Parathyroid adenoma (tissue), 2 donors: Measurements from ENCODE around the gene HPS1.

Source experiments
- H2AFZ ChIP-seq: fragments of 300-600 bp; sonication (generic); one replicate; pipeline ENCODE4 v1.7.0; 2017; ENCODE audit warnings: antibody characterized with exemption, mild to moderate bottlenecking
- H3K27ac ChIP-seq: fragments of 300-600 bp; sonication (generic); one replicate; pipeline ENCODE4 v1.7.0; 2017
- H3K27me3 ChIP-seq: fragments of 300-600 bp; sonication (generic); one replicate; pipeline ENCODE4 v1.7.0; 2017; ENCODE audit warnings: low read length; ENCODE audit not compliant: control insufficient read depth, insufficient read depth
- H3K36me3 ChIP-seq: fragments of 300-600 bp; sonication (generic); one replicate; pipeline ENCODE4 v1.7.0; 2017; ENCODE audit warnings: low read length; ENCODE audit not compliant: control insufficient read depth, insufficient read depth
- H3K4me1 ChIP-seq: fragments of 300-600 bp; sonication (generic); one replicate; pipeline ENCODE4 v1.7.0; 2017; ENCODE audit warnings: control low read depth
- H3K4me2 ChIP-seq: fragments of 300-600 bp; sonication (generic); one replicate; pipeline ENCODE4 v1.7.0; 2017; ENCODE audit warnings: low read length
- H3K4me3 ChIP-seq: fragments of 300-600 bp; sonication (generic); one replicate; pipeline ENCODE4 v1.7.0; 2017; ENCODE audit warnings: low read depth, low read length
- H3K79me2 ChIP-seq: fragments of 300-600 bp; sonication (generic); one replicate; pipeline ENCODE4 v1.7.0; 2017; ENCODE audit warnings: control low read depth
- H3K9ac ChIP-seq: fragments of 300-600 bp; sonication (generic); one replicate; pipeline ENCODE4 v1.7.0; 2017; ENCODE audit warnings: mild to moderate bottlenecking
- H3K9me3 ChIP-seq: fragments of 300-600 bp; sonication (generic); one replicate; pipeline ENCODE4 v1.7.0; 2017; ENCODE audit warnings: low read length; ENCODE audit not compliant: control insufficient read depth
- TF ChIP-seq, protein P1 (sequence below): fragments of 300-600 bp; sonication (generic); IDR thresholded peaks from one replicate; pipeline ENCODE4 v1.7.0; 2017; ENCODE audit warnings: antibody characterized with exemption, mild to moderate bottlenecking
- donor health status: primary hyperparathyroidism.

The HPS1 gene

DNA sequence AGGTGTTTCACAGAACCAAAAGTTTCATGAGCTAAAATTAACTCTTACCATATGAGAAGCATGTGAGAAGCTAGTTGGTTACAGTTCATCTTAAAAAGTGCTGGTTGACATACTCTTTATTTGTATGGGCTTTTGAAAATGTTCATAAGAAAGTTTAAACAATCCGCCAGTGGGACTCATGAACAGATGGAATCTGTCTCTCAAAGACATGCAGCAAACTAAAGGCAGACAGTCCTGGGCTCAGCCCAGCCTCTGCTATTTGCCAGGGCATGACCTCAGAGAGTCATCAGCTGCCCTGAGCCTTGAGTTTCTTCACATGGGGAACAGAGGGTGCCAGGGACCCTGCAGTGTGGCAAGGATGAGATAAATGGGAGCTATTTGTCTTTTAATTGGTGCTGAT, 35.0 kb downstream of the HPS1 start:
- no peaks in the 10 kb centered on the region for H3K79me2 ChIP-seq
- H3K4me3 ChIP-seq, result no peak overlapping the region
- no peak overlapping the region for H3K27ac ChIP-seq
- peaks cover 20% of the 10 kb centered on the region for H3K4me1 ChIP-seq
- H2AFZ ChIP-seq, result no peak overlapping the region
- TF ChIP-seq, protein P1, sequence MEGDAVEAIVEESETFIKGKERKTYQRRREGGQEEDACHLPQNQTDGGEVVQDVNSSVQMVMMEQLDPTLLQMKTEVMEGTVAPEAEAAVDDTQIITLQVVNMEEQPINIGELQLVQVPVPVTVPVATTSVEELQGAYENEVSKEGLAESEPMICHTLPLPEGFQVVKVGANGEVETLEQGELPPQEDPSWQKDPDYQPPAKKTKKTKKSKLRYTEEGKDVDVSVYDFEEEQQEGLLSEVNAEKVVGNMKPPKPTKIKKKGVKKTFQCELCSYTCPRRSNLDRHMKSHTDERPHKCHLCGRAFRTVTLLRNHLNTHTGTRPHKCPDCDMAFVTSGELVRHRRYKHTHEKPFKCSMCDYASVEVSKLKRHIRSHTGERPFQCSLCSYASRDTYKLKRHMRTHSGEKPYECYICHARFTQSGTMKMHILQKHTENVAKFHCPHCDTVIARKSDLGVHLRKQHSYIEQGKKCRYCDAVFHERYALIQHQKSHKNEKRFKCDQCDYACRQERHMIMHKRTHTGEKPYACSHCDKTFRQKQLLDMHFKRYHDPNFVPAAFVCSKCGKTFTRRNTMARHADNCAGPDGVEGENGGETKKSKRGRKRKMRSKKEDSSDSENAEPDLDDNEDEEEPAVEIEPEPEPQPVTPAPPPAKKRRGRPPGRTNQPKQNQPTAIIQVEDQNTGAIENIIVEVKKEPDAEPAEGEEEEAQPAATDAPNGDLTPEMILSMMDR, result no peak
- no peak overlapping the region for H3K9ac ChIP-seq
- H3K27me3 ChIP-seq, result no peaks in the 10 kb centered on the region
- no peaks in the 10 kb centered on the region for H3K9me3 ChIP-seq
- H3K4me2 ChIP-seq, result no peak overlapping the region
- H3K36me3 ChIP-seq, result no peaks in the 10 kb centered on the region

DNA sequence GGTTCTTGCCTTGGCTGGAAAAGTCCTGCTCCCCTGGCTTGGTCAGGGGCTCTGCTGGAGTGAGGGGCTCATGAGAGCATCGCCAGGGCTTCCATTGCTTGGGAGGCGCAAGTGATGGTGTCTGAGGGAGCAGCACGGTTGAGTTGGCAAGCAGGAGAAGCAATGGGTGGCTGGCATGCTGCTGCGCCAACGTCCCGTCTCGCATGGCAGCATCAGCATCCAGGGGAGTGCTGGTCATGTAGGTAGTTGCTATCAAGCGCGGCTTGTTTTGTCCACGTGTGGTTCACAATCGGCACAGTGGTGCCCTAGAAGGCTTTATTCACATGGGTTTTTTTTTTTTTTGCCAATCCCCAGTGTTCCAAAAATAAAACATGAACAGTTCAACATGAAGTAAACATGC, 35.6 kb downstream of the HPS1 start:
- TF ChIP-seq, protein P1, result no peak
- peaks cover 20% of the 10 kb centered on the region for H3K4me1 ChIP-seq

DNA sequence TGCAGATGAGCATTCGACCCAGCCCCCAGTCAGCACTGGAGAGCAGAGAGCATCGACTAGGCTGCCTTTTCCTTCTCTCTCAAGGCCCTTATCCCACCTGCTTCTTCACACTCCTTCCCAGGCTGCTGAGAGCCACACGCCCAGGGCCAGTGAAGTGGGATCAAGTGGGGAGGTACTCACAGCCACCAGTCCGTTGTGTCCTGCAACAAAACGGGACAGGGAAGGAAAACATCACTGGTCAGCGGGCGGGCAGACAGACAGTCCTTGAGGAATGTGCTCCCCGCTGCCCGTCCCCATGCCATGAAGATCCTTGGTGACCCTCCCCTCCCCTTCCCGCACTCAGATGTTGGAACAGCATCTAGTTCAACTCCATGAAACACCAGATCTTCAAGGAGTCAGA, 36.0 kb downstream of the HPS1 start:
- TF ChIP-seq, protein P1, result no peak
- Histone ChIP-seq H3K4me2 (no peak overlapping the region), H3K9me3 (no peaks in the 10 kb centered on the region), H3K36me3 (no peaks in the 10 kb centered on the region), H3K79me2 (no peaks in the 10 kb centered on the region), H3K9ac (no peak overlapping the region), H3K4me3 (no peak overlapping the region), H2AFZ (no peak overlapping the region), H3K27ac (no peak overlapping the region), H3K27me3 (no peaks in the 10 kb centered on the region), H3K4me1 (peaks cover 20% of the 10 kb centered on the region)

More for the DNA sequence above, 35.6 kb downstream of the HPS1 start:
- H3K36me3 ChIP-seq, result no peaks in the 10 kb centered on the region
- H3K4me2 ChIP-seq, result no peak overlapping the region
- no peak overlapping the region for H2AFZ ChIP-seq
- H3K4me3 ChIP-seq, result no peak overlapping the region
- H3K9me3 ChIP-seq, result no peaks in the 10 kb centered on the region
- H3K27me3 ChIP-seq, result no peaks in the 10 kb centered on the region
- no peaks in the 10 kb centered on the region for H3K79me2 ChIP-seq
- H3K27ac ChIP-seq, result no peak overlapping the region
- no peak overlapping the region for H3K9ac ChIP-seq

DNA sequence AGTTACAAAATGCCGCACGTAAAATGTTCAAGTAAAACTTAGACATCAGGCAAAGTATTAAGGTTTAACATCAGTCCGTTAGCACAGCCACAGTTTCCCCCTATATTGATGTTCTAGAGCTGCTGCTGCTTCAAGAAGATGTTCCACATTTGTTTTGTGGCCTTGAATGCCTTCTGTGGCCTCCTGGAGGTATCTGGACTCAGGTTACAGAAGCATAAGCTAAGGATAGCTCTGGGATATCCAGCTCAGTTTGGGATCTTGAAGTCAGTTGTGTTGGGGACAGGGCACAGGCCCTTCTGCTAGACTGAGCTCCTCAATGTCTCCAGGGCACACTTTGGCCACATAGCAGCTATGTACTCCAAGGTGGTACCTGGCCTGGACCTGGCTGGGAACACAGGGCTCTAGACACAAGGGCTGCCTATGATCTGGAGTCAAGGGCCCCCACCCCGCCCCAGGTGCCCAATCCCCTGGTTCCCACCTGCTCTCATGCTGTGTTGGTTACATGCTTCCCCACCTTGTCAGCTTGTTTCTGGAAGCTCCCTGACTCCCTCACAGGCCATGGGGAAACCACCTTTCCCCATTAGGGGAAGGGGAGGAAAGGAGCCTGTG, 36.5 kb downstream of the HPS1 start:
- no peak overlapping the region for H2AFZ ChIP-seq

More for the DNA sequence above, 36.5 kb downstream of the HPS1 start:
- Histone ChIP-seq H3K27ac (no peak overlapping the region), H3K79me2 (no peaks in the 10 kb centered on the region), H3K36me3 (no peaks in the 10 kb centered on the region), H3K27me3 (no peaks in the 10 kb centered on the region), H3K4me2 (no peak overlapping the region), H3K4me3 (no peak overlapping the region), H3K9ac (no peak overlapping the region), H3K4me1 (peaks cover 20% of the 10 kb centered on the region), H3K9me3 (no peaks in the 10 kb centered on the region)
- TF ChIP-seq, protein P1, result no peak
